AG04450 (cell line): ENCODE results near the gene GRIFIN. TPM values are rescaled to one million over a fixed set of nuclear protein-coding genes. Genes with fewer than 3 reads are reported as not detected.

Source experiments
- CTCF ChIA-PET: fragments of 300-600, 350-600 bp; formaldehyde crosslinking; extraction: SDS; loops from one replicate; lab custom pipeline; 2022; ENCODE audit warnings: antibody characterized with exemption, inconsistent platforms; lab: Charles Lee
- POLR2A ChIA-PET: fragments of 350-600 bp; formaldehyde crosslinking; extraction: SDS; loops from one replicate; lab custom pipeline; 2021; ENCODE audit warnings: antibody characterized with exemption, inconsistent platforms; lab: Yijun Ruan, JAX
- DNase-seq: peaks from one replicate; pipeline ENCODE4 v3.0.0-alpha.2; 2011; ENCODE audit warnings: low read depth, low spot score
- H3K27ac ChIP-seq: one replicate; pipeline ENCODE4 v1.5.1; 2012; ENCODE audit warnings: low read depth, low read length, control low read depth
- H3K27me3 ChIP-seq: one replicate; pipeline ENCODE4 v1.6.0; 2012; ENCODE audit warnings: low read length; ENCODE audit not compliant: control insufficient read depth, insufficient read depth
- H3K4me3 ChIP-seq: 2 replicates; pipeline ENCODE4 v1.5.1; 2011; ENCODE audit warnings: mild to moderate bottlenecking, low read depth, low read length, control low read depth
- H3K9me3 ChIP-seq: 2 replicates; pipeline ENCODE4 v1.5.1; 2012; ENCODE audit warnings: low read length; ENCODE audit not compliant: control insufficient read depth, insufficient read depth
- polyA plus RNA-seq: library from polyadenylated mRNA; depleted of rRNA; stranded (reverse); fragments of >200 nt; gene quantifications from 2 replicates; pipeline ENCODE4 v1.2.3, GENCODE V29; 2011
- TF ChIP-seq, protein P1 (sequence below): IDR thresholded peaks from 2 replicates; pipeline ENCODE4 v1.5.1; 2011; ENCODE audit warnings: low read depth, low read length, control low read depth, inconsistent platforms

Gene GRIFIN
- polyA plus RNA-seq, 1 experiment = not detected

- Histone ChIP-seq H3K27ac (no peak overlapping the region), H3K4me3 (no peak overlapping the region), H3K27me3 (no peaks in the 10 kb centered on the region), H3K9me3 (no peaks in the 10 kb centered on the region; the same call in 1 of the 2 replicates)
- TF ChIP-seq, protein P1, sequence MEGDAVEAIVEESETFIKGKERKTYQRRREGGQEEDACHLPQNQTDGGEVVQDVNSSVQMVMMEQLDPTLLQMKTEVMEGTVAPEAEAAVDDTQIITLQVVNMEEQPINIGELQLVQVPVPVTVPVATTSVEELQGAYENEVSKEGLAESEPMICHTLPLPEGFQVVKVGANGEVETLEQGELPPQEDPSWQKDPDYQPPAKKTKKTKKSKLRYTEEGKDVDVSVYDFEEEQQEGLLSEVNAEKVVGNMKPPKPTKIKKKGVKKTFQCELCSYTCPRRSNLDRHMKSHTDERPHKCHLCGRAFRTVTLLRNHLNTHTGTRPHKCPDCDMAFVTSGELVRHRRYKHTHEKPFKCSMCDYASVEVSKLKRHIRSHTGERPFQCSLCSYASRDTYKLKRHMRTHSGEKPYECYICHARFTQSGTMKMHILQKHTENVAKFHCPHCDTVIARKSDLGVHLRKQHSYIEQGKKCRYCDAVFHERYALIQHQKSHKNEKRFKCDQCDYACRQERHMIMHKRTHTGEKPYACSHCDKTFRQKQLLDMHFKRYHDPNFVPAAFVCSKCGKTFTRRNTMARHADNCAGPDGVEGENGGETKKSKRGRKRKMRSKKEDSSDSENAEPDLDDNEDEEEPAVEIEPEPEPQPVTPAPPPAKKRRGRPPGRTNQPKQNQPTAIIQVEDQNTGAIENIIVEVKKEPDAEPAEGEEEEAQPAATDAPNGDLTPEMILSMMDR = no peak
- no peak for DNase-seq
- ChIA-PET POLR2A (interaction anchor here (0.6 kb wide), 1 partner anchor 83 kb away, joined by 3 read pairs; no protein-coding TSS in a partner anchor), CTCF (no interaction called here)
These were observed 46.7 kb upstream of the GRIFIN start for GRCh38 chr7:2522780-2523433.

GRCh38 chr7:2521952-2522591 is 45.9 kb upstream of the GRIFIN start:
- Histone ChIP-seq H3K9me3 (no peaks in the 10 kb centered on the region; the same call in 1 of the 2 replicates), H3K4me3 (peak overlapping the region; percentile 58), H3K27ac (peak overlapping the region; percentile 11), H3K27me3 (no peaks in the 10 kb centered on the region)
- ChIA-PET CTCF (no interaction called here), POLR2A (no interaction called here)
- DNase-seq = no peak
- TF ChIP-seq, protein P1 = no peak

DNA sequence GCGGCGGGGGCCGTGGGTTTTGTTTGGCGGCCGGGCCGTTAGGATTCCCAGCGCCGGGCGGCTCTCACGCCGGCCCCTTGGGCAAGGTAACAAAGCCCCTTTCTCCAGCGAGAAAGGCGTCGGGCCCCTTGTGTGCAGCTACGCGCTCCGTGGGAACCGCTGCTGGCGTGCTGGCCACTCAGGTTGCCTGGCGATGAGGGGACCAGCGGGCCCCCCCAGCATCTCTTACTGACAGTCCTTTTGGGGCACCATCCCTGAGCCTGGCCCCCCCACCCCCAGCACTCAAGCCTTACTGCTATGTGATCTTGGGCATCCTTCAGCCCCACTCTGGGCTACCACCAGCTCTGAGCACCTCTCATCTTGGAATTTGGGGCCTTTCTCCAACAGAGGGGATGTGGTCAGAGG is 45.1 kb upstream of the GRIFIN start:
- CTCF ChIA-PET = interaction anchor here (1.3 kb wide), 1 partner anchor 42 kb away, joined by 3 read pairs; no protein-coding TSS in a partner anchor

DNA sequence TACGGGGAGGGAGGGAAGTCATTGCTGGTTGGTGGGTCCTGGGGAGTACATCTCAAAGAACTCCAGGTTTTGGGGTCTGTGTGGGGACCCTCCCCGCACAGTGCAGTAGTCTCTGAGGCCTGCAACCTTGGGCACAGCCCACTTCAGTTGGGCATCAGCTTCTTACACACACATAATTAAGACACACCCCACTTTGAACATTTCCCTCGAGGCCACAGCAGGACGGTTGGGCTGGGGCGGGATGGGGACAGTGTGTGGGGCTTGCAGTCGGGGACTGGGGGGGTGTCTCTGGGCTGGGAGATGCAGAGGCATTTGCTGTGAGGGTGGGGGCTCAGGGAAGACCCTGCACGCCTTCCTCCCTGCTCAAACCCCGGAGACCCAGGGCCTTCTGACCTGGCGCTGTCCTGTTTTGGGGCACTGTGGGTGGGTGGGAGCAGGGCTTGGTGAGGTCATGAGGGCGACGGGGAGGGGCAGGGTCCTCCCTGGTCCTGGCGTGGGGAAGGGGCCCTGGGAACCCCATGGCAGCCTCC is 44.6 kb upstream of the GRIFIN start:
- H3K27ac ChIP-seq = no peak overlapping the region

More for the DNA sequence above, 45.1 kb upstream of the GRIFIN start:
- no peak overlapping the region for H3K27ac ChIP-seq
- POLR2A ChIA-PET = no interaction called here
- H3K27me3 ChIP-seq = no peaks in the 10 kb centered on the region
- DNase-seq = no peak
- TF ChIP-seq, protein P1 = no peak
- H3K9me3 ChIP-seq = no peaks in the 10 kb centered on the region; the same call in 1 of the 2 replicates
- peak overlapping the region; percentile 58 for H3K4me3 ChIP-seq

More for the DNA sequence above, 44.6 kb upstream of the GRIFIN start:
- ChIA-PET CTCF (interaction anchor here (1.3 kb wide), 1 partner anchor 42 kb away, joined by 3 read pairs; no protein-coding TSS in a partner anchor), POLR2A (interaction anchor here (0.7 kb wide), 1 partner anchor 92 kb away, joined by 4 read pairs; no protein-coding TSS in a partner anchor)
- DNase-seq = no peak
- TF ChIP-seq, protein P1 = no peak
- Histone ChIP-seq H3K27me3 (no peaks in the 10 kb centered on the region), H3K4me3 (peak overlapping the region; percentile 58), H3K9me3 (peaks cover under 1% of the 10 kb centered on the region; the same call in 1 of the 2 replicates)
